B cell (primary cell): ENCODE data around the gene PLSCR5. TPM values are rescaled to one million over a fixed set of nuclear protein-coding genes. Genes with fewer than 3 reads are reported as not detected.

ENCODE experiments used
- ATAC-seq: fragments of 200-7000 bp; cut with Tn5 transposase; one replicate; pipeline ENCODE4 v1.10.0; 2021; ENCODE audit warnings: low read depth, mild to moderate bottlenecking, moderate number of reproducible peaks, moderate library complexity
- CTCF ChIA-PET: fragments of 350-600 bp; sonication (Branson Sonifier 250); formaldehyde crosslinking; loops from one replicate; lab custom pipeline; 2021; ENCODE audit warnings: antibody characterized with exemption, inconsistent platforms; lab: Charles Lee
- POLR2A ChIA-PET: fragments of 350-600 bp; sonication (Branson Sonifier 250); formaldehyde crosslinking; loops from one replicate; lab custom pipeline; 2021; ENCODE audit warnings: antibody characterized with exemption; lab: Charles Lee
- DNase-seq: peaks from one replicate; pipeline ENCODE4 v3.0.0; 2013
- H2AFZ ChIP-seq: 2 replicates; pipeline ENCODE4 v1.6.1; 2012; ENCODE audit warnings: mild to moderate bottlenecking, low read depth, low read length; ENCODE audit not compliant: insufficient read depth, poor library complexity, severe bottlenecking
- H3K27ac ChIP-seq, 2 donors: 1 replicate in 1 of 2; 2 replicates in 1 of 2; pipeline ENCODE4 v1.5.1; 2012 to 2013; ENCODE audit warnings: low read length in 2 of 2, mild to moderate bottlenecking in 2 of 2, moderate library complexity in 1 of 2
- H3K27me3 ChIP-seq, 4 experiments: fragments of 200-600 bp in 1 of 4; sonication (generic) in 1 of 4; replicated peaks in 1 of 4; 1 replicate in 2 of 4; 2 replicates in 2 of 4; pipeline versions ENCODE4 v1.6.1 to v1.7.0; 2013 to 2016; ENCODE audit warnings: low read length in 3 of 4, mild to moderate bottlenecking in 2 of 4, mixed read lengths in 1 of 4, moderate library complexity in 1 of 4; ENCODE audit not compliant: insufficient read depth in 4 of 4, control insufficient read depth in 3 of 4; ENCODE audit errors: control extremely low read depth in 1 of 4
- H3K36me3 ChIP-seq, 2 experiments: replicated peaks in 1 of 2; 1 replicate in 1 of 2; 2 replicates in 1 of 2; pipeline versions ENCODE4 v1.6.1 to v1.7.1; 2013; ENCODE audit warnings: low read length in 1 of 2; ENCODE audit not compliant: insufficient read depth in 2 of 2, control insufficient read depth in 1 of 2; ENCODE audit errors: control extremely low read depth in 1 of 2, extremely low read depth in 1 of 2
- H3K4me1 ChIP-seq, 2 donors: fragments of 200-600 bp in 1 of 2; sonication (generic) in 1 of 2; 1 replicate in 1 of 2; 2 replicates in 1 of 2; pipeline versions ENCODE4 v1.5.1 to v1.6.1; 2013 to 2017; ENCODE audit warnings: low read length in 2 of 2; ENCODE audit not compliant: control insufficient read depth in 2 of 2, insufficient read depth in 2 of 2
- H3K4me2 ChIP-seq: replicated peaks from 2 replicates; pipeline ENCODE3; 2012; ENCODE audit warnings: mild to moderate bottlenecking, low read depth, low read length; ENCODE audit not compliant: poor library complexity, severe bottlenecking
- H3K4me3 ChIP-seq, 5 experiments: fragments of 200-600 bp in 1 of 5; sonication (generic) in 1 of 5; 1 replicate in 3 of 5; 2 replicates in 2 of 5; pipeline versions ENCODE4 v1.5.1 to v1.7.0; 2011 to 2016; ENCODE audit warnings: low read length in 4 of 5, mild to moderate bottlenecking in 4 of 5, low read depth in 2 of 5, control low read depth in 1 of 5, moderate library complexity in 1 of 5; ENCODE audit not compliant: insufficient read depth in 1 of 5; ENCODE audit errors: control extremely low read depth in 1 of 5, extremely low read depth in 1 of 5
- H3K79me2 ChIP-seq: fragments of 200-600 bp; sonication (generic); one replicate; pipeline ENCODE4 v1.6.0; 2016; ENCODE audit warnings: low read length; ENCODE audit not compliant: control insufficient read depth, insufficient read depth
- H3K9ac ChIP-seq: fragments of 200-600 bp; sonication (generic); 2 replicates; pipeline ENCODE4 v1.6.1; 2017; ENCODE audit warnings: mild to moderate bottlenecking, low read length, moderate library complexity
- H3K9me3 ChIP-seq, 3 donors: one replicate each; pipeline versions ENCODE4 v1.6.1 to v1.7.1; 2013; ENCODE audit warnings: low read length in 2 of 3; ENCODE audit not compliant: control insufficient read depth in 2 of 3, insufficient read depth in 1 of 3; ENCODE audit errors: control extremely low read depth in 1 of 3
- H4K20me1 ChIP-seq: 2 replicates; pipeline ENCODE4 v1.6.0; 2012; ENCODE audit warnings: mild to moderate bottlenecking, low read length; ENCODE audit not compliant: insufficient read depth, control insufficient read depth, poor library complexity, severe bottlenecking
- H3K27ac Mint-ChIP-seq: one replicate; pipeline ENCODE4 v1.8.0; 2021; ENCODE audit warnings: mixed read lengths
- H3K27me3 Mint-ChIP-seq: one replicate; pipeline ENCODE4 v1.8.0; 2021; ENCODE audit warnings: mixed read lengths
- H3K4me1 Mint-ChIP-seq: one replicate; pipeline ENCODE4 v1.8.0; 2021; ENCODE audit warnings: mixed read lengths
- H3K4me3 Mint-ChIP-seq: one replicate; pipeline ENCODE4 v1.8.0; 2021; ENCODE audit warnings: mixed read lengths
- H3K9me3 Mint-ChIP-seq: one replicate; pipeline ENCODE4 v1.8.0; 2022; ENCODE audit warnings: mixed read lengths; ENCODE audit not compliant: insufficient read depth
- EZH2 ChIP-seq: IDR thresholded peaks from 2 replicates; pipeline ENCODE4 v1.6.1; 2012; ENCODE audit warnings: borderline replicate concordance, low read depth, mild to moderate bottlenecking, moderate library complexity, low read length; ENCODE audit not compliant: insufficient read depth, poor library complexity, severe bottlenecking
- WGBS: methylation state at CpG from one replicate; pipeline ENCODE4 v1.1.5; 2013; ENCODE audit warnings: missing lambda C conversion rate; ENCODE audit not compliant: insufficient coverage; 5-methylcytosine and 5-hydroxymethylcytosine counted together
- intact Hi-C: fragments of 100-400 bp; cut with micrococcal nuclease; formaldehyde crosslinking; loops from one replicate; pipeline ENCODE4 v1.10.0; 2022
- polyA plus RNA-seq: library from polyadenylated mRNA; depleted of rRNA; stranded (reverse); fragments of >200 nt; gene quantifications from 2 replicates; pipeline ENCODE4 v1.2.3, GENCODE V29; 2012
- total RNA-seq, 2 donors: library from RNA; stranded (reverse); fragments of 120-200 nt in 1 of 2; gene quantifications; 1 replicate in 1 of 2; 2 replicates in 1 of 2; pipeline versions ENCODE4 v1.2.3 to v1.2.4, GENCODE V29; 2013 to 2022
- TF ChIP-seq, protein P1 (sequence below): fragments of 200-600 bp; IDR thresholded peaks from one replicate; pipeline ENCODE4 v1.8.0; 2022; ENCODE audit warnings: antibody characterized with exemption, mild to moderate bottlenecking

PLSCR5 gene
- total and polyA plus RNA-seq, 2 donors (not counting 1 experiment from before 2014, with no cell fraction given): not detected

DNA sequence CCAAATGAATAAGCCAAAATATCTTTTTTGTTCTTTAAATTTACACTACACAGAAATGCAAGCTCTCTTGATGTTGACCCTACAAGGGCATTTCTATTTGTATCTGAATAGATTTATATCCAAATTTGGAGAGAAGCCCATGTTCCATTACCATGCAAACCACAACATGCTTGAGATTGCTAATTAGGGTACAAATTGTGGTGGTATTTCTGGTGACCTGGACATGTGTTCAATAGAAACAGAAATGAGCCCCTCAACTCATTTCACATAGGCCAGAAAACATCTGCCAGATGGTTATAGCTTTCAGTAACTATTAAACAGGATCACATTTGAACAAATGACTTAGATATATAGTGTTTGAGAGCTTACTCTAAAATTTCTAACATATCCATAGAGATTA is 23.5 kb upstream of the PLSCR5 start:
- no peaks in the 10 kb centered on the region for H3K36me3 ChIP-seq
- H3K4me1 Mint-ChIP-seq: peaks cover 8% of the 10 kb centered on the region
- no peaks in the 10 kb centered on the region for H3K9me3 ChIP-seq
- no peak overlapping the region for H3K27ac Mint-ChIP-seq
- H3K4me3 ChIP-seq: no peak overlapping the region
- peaks cover 2 to 9% of the 10 kb centered on the region in 2 donors for H3K4me1 ChIP-seq
- DNase-seq (no peak), ATAC-seq (no peak)
- intact Hi-C loops: no loop called here
- H3K79me2 ChIP-seq: no peaks in the 10 kb centered on the region
- H2AFZ ChIP-seq: no peak overlapping the region
- POLR2A ChIA-PET: no interaction called here
- H3K4me3 Mint-ChIP-seq: no peak overlapping the region
- no peak overlapping the region for H3K4me2 ChIP-seq
- H3K27ac ChIP-seq: no peak overlapping the region
- H4K20me1 ChIP-seq: no peaks in the 10 kb centered on the region
- H3K9me3 Mint-ChIP-seq: no peaks in the 10 kb centered on the region
- H3K27me3 ChIP-seq: no peaks in the 10 kb centered on the region
- H3K27me3 Mint-ChIP-seq: peaks cover 13% of the 10 kb centered on the region
- CTCF ChIA-PET: interaction anchor here (0.6 to 1.4 kb wide), 2 partner anchors 30 to 1450 kb away, joined by 3 to 4 read pairs; no protein-coding TSS in a partner anchor
- H3K9ac ChIP-seq: no peak overlapping the region
- no peak for TF ChIP-seq EZH2
- TF ChIP-seq, protein P1, sequence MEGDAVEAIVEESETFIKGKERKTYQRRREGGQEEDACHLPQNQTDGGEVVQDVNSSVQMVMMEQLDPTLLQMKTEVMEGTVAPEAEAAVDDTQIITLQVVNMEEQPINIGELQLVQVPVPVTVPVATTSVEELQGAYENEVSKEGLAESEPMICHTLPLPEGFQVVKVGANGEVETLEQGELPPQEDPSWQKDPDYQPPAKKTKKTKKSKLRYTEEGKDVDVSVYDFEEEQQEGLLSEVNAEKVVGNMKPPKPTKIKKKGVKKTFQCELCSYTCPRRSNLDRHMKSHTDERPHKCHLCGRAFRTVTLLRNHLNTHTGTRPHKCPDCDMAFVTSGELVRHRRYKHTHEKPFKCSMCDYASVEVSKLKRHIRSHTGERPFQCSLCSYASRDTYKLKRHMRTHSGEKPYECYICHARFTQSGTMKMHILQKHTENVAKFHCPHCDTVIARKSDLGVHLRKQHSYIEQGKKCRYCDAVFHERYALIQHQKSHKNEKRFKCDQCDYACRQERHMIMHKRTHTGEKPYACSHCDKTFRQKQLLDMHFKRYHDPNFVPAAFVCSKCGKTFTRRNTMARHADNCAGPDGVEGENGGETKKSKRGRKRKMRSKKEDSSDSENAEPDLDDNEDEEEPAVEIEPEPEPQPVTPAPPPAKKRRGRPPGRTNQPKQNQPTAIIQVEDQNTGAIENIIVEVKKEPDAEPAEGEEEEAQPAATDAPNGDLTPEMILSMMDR: no peak

DNA sequence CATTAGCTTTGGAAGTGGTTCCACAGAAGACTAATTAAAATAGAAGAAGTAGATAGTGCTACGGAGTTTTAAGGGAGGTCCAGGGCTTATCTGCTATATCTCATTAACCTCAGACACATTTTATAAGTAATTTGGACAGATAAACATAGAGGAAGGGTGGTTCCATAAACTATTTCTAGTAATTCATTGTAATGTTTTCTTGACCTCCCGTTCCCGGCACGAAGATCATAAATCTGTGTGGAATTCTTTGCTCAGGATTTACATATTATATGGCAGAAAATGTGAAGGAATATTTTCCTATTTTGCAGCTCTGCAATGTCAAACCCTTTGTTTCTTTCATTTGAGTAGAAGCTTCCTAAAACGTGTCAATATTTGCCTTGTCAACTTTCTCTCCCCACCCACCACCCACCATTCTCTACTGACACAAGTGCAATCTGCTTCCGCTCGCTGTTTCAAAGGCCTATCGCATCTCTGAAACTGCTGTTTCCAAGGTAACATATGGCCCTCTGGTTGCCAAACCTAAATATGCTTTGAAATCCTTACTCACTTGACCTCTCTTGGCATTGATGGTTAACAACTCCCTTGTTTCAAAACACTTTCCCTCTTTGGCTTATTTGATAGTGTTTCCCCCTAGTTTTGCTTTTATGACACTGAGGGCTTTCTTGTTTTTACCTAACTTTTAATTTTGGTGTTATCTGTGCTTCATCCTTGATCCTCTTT is 21.4 kb upstream of the PLSCR5 start:
- CTCF ChIA-PET: no interaction called here

More for the DNA sequence above, 21.4 kb upstream of the PLSCR5 start:
- H3K4me1 Mint-ChIP-seq: peaks cover 8% of the 10 kb centered on the region
- no peaks in the 10 kb centered on the region for H3K9me3 Mint-ChIP-seq
- no peak for DNase-seq
- no peak overlapping the region for H3K4me2 ChIP-seq
- no peaks in the 10 kb centered on the region for H3K27me3 ChIP-seq
- POLR2A ChIA-PET: no interaction called here
- no peaks in the 10 kb centered on the region for H3K79me2 ChIP-seq
- H3K4me3 ChIP-seq: no peak overlapping the region
- TF ChIP-seq, protein P1: no peak
- no peak for TF ChIP-seq EZH2
- H3K27ac ChIP-seq: no peak overlapping the region
- no peaks in the 10 kb centered on the region for H3K9me3 ChIP-seq
- ATAC-seq: no peak
- no peak overlapping the region for H3K4me3 Mint-ChIP-seq
- no peaks in the 10 kb centered on the region for H3K27me3 Mint-ChIP-seq
- H2AFZ ChIP-seq: peak overlapping the region; percentile 7
- H3K27ac Mint-ChIP-seq: no peak overlapping the region
- intact Hi-C loops: no loop called here
- H3K4me1 ChIP-seq: peaks cover 2 to 9% of the 10 kb centered on the region in 2 donors
- H4K20me1 ChIP-seq: no peaks in the 10 kb centered on the region
- 100% methylated on average over 4 of the region's 8 CpGs for WGBS
- no peaks in the 10 kb centered on the region for H3K36me3 ChIP-seq
- no peak overlapping the region for H3K9ac ChIP-seq
